SK-N-SH treated with all-trans-retinoic acid at 6 μM for 48 hours (cell line): Measurements from ENCODE around the gene HOXB7.

Source experiments
- ATAC-seq: fragments of 200-7000 bp; cut with Tn5 transposase; 3 replicates; pipeline ENCODE4 v1.9.1; 2020; ENCODE audit warnings: mild to moderate bottlenecking, moderate library complexity
- ARNTL ChIP-seq: fragments of 450-650 bp; formaldehyde crosslinking; IDR thresholded peaks from 2 replicates; pipeline ENCODE4 v1.5.0; 2020; ENCODE audit warnings: low read depth, mild to moderate bottlenecking, moderate library complexity, borderline replicate concordance
- BACH2 ChIP-seq: fragments of 250-450 bp; sonication (Bioruptor Pico); IDR thresholded peaks from 2 replicates; pipeline ENCODE4 v1.9.0; 2021; ENCODE audit warnings: mild to moderate bottlenecking, borderline replicate concordance
- CSDC2 ChIP-seq: fragments of 250-450 bp; sonication (Bioruptor Pico); IDR thresholded peaks from 2 replicates; pipeline ENCODE4 v1.5.0; 2020; ENCODE audit warnings: mild to moderate bottlenecking, moderate library complexity
- ESRRG ChIP-seq: fragments of 250-450 bp; sonication (Bioruptor Pico); IDR thresholded peaks from 2 replicates; pipeline ENCODE4 v1.6.1; 2021; ENCODE audit warnings: mild to moderate bottlenecking
- GLIS3 ChIP-seq: fragments of 250-450 bp; sonication (Bioruptor Pico); IDR thresholded peaks from 2 replicates; pipeline ENCODE4 v1.5.0; 2020; ENCODE audit warnings: mild to moderate bottlenecking, moderate library complexity
- ISL1 ChIP-seq: fragments of 250-450 bp; sonication (Bioruptor Pico); IDR thresholded peaks from 2 replicates; pipeline ENCODE4 v2.1.2; 2022; ENCODE audit warnings: mild to moderate bottlenecking, moderate library complexity
- OSR1 ChIP-seq: fragments of 250-450 bp; sonication (Bioruptor Pico); IDR thresholded peaks from 2 replicates; pipeline ENCODE4 v1.8.0; 2022; ENCODE audit warnings: moderate library complexity, mild to moderate bottlenecking, inconsistent platforms
- PPARA ChIP-seq: fragments of 250-450 bp; sonication (Bioruptor Pico); IDR thresholded peaks from 2 replicates; pipeline ENCODE4 v1.5.0; 2020; ENCODE audit warnings: mild to moderate bottlenecking, borderline replicate concordance
- RARB ChIP-seq: fragments of 250-450 bp; sonication (Bioruptor Pico); IDR thresholded peaks from 2 replicates; pipeline ENCODE4 v1.8.0; 2021; ENCODE audit warnings: mild to moderate bottlenecking, moderate library complexity
- SNAI2 ChIP-seq: fragments of 250-450 bp; sonication (Bioruptor Pico); IDR thresholded peaks from 2 replicates; pipeline ENCODE4 v1.5.0; 2020; ENCODE audit warnings: mild to moderate bottlenecking, moderate library complexity
- TCF4 ChIP-seq: fragments of 250-450 bp; sonication (Bioruptor Pico); IDR thresholded peaks from 2 replicates; pipeline ENCODE4 v1.8.0; 2021; ENCODE audit warnings: mild to moderate bottlenecking, moderate library complexity, borderline replicate concordance
- TOX ChIP-seq: fragments of 250-450 bp; sonication (Bioruptor Pico); IDR thresholded peaks from 2 replicates; pipeline ENCODE4 v1.8.0; 2021; ENCODE audit warnings: mild to moderate bottlenecking, moderate library complexity, borderline replicate concordance
- ZC3H10 ChIP-seq: fragments of 250-450 bp; sonication (Bioruptor Pico); IDR thresholded peaks from 2 replicates; pipeline ENCODE4 v1.5.1; 2021; ENCODE audit warnings: mild to moderate bottlenecking, moderate library complexity
- ZFP3 ChIP-seq: fragments of 250-450 bp; sonication (Bioruptor Pico); IDR thresholded peaks from 2 replicates; pipeline ENCODE4 v1.5.0; 2020; ENCODE audit warnings: mild to moderate bottlenecking, moderate library complexity
- ZNF565 ChIP-seq: fragments of 450-650 bp; formaldehyde crosslinking; conservative IDR thresholded peaks from 2 replicates; pipeline ENCODE4 v1.5.0; 2020; ENCODE audit warnings: low read depth, mild to moderate bottlenecking, moderate library complexity
- TF ChIP-seq, protein P1 (sequence below): fragments of 250-450 bp; sonication (Bioruptor Pico); IDR thresholded peaks from 2 replicates; pipeline ENCODE4 v1.5.1; 2020; ENCODE audit warnings: low read depth, mild to moderate bottlenecking, moderate library complexity
- TF ChIP-seq, protein P2 (sequence below): fragments of 250-450 bp; sonication (Bioruptor Pico); IDR thresholded peaks from 2 replicates; pipeline ENCODE4 v1.8.0; 2020; ENCODE audit warnings: mild to moderate bottlenecking, moderate library complexity, borderline replicate concordance
- TF ChIP-seq, protein P3 (sequence below): fragments of 250-450 bp; sonication (Bioruptor Pico); IDR thresholded peaks from 2 replicates; pipeline ENCODE4 v1.5.0; 2020; ENCODE audit warnings: mild to moderate bottlenecking, moderate library complexity
- TF ChIP-seq, protein P4 (sequence below): fragments of 250-450 bp; sonication (Bioruptor Pico); IDR thresholded peaks from 2 replicates; pipeline ENCODE4 v1.8.0; 2021; ENCODE audit warnings: low read depth, mild to moderate bottlenecking, moderate library complexity, borderline replicate concordance
- TF ChIP-seq, protein P5 (sequence below): fragments of 250-450 bp; sonication (Bioruptor Pico); IDR thresholded peaks from 2 replicates; pipeline ENCODE4 v1.5.1; 2021; ENCODE audit warnings: mild to moderate bottlenecking, moderate library complexity

The HOXB7 gene

DNA sequence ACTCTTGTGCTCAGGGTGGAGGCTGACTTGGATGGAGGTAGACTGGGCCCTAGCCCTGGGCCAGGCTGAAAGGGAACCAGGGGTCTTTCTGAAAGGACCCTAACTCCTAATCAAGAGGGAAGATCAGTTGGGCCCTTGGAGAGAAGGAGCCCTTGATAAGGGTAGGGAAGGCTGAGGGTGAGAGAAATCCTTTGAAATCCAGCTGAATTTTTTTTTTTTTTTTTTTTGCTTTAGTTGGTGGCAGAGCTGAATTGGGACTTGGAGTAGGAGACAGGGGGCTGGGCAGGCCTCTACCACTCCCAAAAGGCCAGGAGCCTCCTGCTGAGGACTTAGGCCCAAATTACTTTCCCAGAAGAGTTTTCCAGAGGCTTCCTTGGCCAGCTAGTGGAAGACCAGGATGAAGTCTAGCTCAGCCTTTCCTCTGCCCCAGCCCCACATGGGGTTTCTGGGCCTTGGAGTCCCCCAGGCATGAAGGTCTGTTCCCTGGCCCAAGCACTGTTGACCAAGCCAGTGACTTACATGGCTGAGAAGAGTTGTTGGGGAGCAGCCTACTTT, 20.1 kb downstream of the HOXB7 start (continued):
- TF ChIP-seq, protein P1, sequence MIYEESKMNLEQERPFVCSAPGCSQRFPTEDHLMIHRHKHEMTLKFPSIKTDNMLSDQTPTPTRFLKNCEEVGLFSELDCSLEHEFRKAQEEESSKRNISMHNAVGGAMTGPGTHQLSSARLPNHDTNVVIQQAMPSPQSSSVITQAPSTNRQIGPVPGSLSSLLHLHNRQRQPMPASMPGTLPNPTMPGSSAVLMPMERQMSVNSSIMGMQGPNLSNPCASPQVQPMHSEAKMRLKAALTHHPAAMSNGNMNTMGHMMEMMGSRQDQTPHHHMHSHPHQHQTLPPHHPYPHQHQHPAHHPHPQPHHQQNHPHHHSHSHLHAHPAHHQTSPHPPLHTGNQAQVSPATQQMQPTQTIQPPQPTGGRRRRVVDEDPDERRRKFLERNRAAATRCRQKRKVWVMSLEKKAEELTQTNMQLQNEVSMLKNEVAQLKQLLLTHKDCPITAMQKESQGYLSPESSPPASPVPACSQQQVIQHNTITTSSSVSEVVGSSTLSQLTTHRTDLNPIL (CRISPR knock-in tag) = no peak
- no peak for TF ChIP-seq PPARA
- TF ChIP-seq ZFP3 (CRISPR knock-in tag) = no peak
- no peak for TF ChIP-seq RARB (CRISPR knock-in tag)
- no peak for TF ChIP-seq ESRRG (CRISPR knock-in tag)
- TF ChIP-seq OSR1 (CRISPR knock-in tag) = no peak

DNA sequence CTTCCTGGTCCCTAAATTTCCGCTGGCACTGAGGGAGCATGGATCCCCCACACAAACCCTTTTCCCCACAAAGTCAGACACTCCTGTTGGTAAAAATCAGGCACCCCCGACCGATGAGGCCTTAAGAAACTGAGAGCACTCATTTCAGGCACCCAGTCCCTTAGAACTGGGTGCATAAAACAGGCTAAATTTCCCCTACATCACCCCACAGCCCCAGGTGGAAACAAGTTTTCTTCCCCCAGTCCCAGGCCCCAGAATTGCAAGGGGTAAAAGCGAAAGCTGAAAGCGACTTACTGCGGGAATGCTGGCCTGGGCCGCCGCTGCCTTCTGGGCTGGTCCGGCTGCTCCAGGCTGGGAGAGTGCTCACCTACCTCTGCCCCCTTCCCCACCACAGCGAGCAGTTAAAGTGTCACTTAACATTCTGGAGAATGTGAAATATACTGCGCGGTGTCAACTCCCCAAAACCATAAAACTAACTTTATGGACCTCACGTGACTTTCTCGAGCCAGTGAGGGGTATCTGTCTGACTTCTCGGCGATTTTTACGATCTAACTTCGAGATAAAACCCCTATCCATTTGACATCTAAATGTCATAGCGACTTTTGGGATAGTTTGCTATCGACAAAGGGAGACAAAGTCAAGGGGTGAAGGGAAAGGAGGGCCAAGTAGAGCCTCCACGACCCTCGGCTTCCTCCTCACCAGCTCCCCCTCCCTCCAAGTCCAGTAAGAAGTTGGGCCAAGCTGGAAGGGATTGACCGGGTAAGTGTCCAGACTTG, 20.8 kb downstream of the HOXB7 start, which contains the start of gene HOXB3:
Gene HOXB3, minus strand, starts transcription at position 411 of the 776 bp plus-strand sequence. CDS start 37,767 bp downstream, outside the sequence.
- ATAC-seq = no peak

More for the DNA sequence above, 20.8 kb downstream of the HOXB7 start, which contains the start of gene HOXB3:
- no peak for TF ChIP-seq CSDC2 (CRISPR knock-in tag)
- no peak for TF ChIP-seq TOX (CRISPR knock-in tag)
- TF ChIP-seq ESRRG (CRISPR knock-in tag) = no peak
- TF ChIP-seq, protein P2, sequence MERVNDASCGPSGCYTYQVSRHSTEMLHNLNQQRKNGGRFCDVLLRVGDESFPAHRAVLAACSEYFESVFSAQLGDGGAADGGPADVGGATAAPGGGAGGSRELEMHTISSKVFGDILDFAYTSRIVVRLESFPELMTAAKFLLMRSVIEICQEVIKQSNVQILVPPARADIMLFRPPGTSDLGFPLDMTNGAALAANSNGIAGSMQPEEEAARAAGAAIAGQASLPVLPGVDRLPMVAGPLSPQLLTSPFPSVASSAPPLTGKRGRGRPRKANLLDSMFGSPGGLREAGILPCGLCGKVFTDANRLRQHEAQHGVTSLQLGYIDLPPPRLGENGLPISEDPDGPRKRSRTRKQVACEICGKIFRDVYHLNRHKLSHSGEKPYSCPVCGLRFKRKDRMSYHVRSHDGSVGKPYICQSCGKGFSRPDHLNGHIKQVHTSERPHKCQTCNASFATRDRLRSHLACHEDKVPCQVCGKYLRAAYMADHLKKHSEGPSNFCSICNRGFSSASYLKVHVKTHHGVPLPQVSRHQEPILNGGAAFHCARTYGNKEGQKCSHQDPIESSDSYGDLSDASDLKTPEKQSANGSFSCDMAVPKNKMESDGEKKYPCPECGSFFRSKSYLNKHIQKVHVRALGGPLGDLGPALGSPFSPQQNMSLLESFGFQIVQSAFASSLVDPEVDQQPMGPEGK (CRISPR knock-in tag) = no peak
- TF ChIP-seq ISL1 (CRISPR knock-in tag) = no peak
- no peak for TF ChIP-seq SNAI2 (CRISPR knock-in tag)
- TF ChIP-seq ZNF565 (CRISPR knock-in tag) = no peak
- TF ChIP-seq TCF4 (CRISPR knock-in tag) = no peak
- no peak for TF ChIP-seq ZC3H10 (CRISPR knock-in tag)
- TF ChIP-seq, protein P3, sequence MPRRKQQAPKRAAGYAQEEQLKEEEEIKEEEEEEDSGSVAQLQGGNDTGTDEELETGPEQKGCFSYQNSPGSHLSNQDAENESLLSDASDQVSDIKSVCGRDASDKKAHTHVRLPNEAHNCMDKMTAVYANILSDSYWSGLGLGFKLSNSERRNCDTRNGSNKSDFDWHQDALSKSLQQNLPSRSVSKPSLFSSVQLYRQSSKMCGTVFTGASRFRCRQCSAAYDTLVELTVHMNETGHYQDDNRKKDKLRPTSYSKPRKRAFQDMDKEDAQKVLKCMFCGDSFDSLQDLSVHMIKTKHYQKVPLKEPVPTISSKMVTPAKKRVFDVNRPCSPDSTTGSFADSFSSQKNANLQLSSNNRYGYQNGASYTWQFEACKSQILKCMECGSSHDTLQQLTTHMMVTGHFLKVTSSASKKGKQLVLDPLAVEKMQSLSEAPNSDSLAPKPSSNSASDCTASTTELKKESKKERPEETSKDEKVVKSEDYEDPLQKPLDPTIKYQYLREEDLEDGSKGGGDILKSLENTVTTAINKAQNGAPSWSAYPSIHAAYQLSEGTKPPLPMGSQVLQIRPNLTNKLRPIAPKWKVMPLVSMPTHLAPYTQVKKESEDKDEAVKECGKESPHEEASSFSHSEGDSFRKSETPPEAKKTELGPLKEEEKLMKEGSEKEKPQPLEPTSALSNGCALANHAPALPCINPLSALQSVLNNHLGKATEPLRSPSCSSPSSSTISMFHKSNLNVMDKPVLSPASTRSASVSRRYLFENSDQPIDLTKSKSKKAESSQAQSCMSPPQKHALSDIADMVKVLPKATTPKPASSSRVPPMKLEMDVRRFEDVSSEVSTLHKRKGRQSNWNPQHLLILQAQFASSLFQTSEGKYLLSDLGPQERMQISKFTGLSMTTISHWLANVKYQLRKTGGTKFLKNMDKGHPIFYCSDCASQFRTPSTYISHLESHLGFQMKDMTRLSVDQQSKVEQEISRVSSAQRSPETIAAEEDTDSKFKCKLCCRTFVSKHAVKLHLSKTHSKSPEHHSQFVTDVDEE (CRISPR knock-in tag) = no peak
- no peak for TF ChIP-seq RARB (CRISPR knock-in tag)
- TF ChIP-seq GLIS3 (CRISPR knock-in tag) = no peak
- TF ChIP-seq ARNTL (CRISPR knock-in tag) = no peak
- no peak for TF ChIP-seq PPARA
- no peak for TF ChIP-seq OSR1 (CRISPR knock-in tag)
- TF ChIP-seq BACH2 (CRISPR knock-in tag) = no peak
- TF ChIP-seq, protein P4, sequence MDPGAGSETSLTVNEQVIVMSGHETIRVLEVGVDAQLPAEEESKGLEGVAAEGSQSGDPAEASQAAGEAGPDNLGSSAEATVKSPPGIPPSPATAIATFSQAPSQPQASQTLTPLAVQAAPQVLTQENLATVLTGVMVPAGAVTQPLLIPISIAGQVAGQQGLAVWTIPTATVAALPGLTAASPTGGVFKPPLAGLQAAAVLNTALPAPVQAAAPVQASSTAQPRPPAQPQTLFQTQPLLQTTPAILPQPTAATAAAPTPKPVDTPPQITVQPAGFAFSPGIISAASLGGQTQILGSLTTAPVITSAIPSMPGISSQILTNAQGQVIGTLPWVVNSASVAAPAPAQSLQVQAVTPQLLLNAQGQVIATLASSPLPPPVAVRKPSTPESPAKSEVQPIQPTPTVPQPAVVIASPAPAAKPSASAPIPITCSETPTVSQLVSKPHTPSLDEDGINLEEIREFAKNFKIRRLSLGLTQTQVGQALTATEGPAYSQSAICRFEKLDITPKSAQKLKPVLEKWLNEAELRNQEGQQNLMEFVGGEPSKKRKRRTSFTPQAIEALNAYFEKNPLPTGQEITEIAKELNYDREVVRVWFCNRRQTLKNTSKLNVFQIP (CRISPR knock-in tag) = no peak
- TF ChIP-seq, protein P5, sequence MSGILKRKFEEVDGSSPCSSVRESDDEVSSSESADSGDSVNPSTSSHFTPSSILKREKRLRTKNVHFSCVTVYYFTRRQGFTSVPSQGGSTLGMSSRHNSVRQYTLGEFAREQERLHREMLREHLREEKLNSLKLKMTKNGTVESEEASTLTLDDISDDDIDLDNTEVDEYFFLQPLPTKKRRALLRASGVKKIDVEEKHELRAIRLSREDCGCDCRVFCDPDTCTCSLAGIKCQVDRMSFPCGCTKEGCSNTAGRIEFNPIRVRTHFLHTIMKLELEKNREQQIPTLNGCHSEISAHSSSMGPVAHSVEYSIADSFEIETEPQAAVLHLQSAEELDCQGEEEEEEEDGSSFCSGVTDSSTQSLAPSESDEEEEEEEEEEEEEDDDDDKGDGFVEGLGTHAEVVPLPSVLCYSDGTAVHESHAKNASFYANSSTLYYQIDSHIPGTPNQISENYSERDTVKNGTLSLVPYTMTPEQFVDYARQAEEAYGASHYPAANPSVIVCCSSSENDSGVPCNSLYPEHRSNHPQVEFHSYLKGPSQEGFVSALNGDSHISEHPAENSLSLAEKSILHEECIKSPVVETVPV (CRISPR knock-in tag) = no peak
- no peak for TF ChIP-seq ZFP3 (CRISPR knock-in tag)
- TF ChIP-seq, protein P1 (CRISPR knock-in tag) = no peak
